GM12878 (cell line): ENCODE results near the gene GIT1.

Source experiments
- ATF3 ChIP-seq: IDR thresholded peaks from 2 replicates; pipeline ENCODE4 v1.6.1; 2011; ENCODE audit warnings: low read depth, mild to moderate bottlenecking, low read length, moderate library complexity, borderline replicate concordance; ENCODE audit errors: extremely low read depth
- BHLHE40 ChIP-seq, 2 experiments: fragments of 450-650 bp in 1 of 2; IDR thresholded peaks; 2 replicates each; pipeline ENCODE4 v1.6.1; 2011 to 2017; ENCODE audit warnings: low read depth in 2 of 2, borderline replicate concordance in 1 of 2, improper control_type of control experiment in 1 of 2, low read length in 1 of 2, mild to moderate bottlenecking in 1 of 2
- CTCF ChIP-seq, 3 experiments: IDR thresholded peaks in 2 of 3; conservative IDR thresholded peaks in 1 of 3; 2 replicates each; pipeline ENCODE4 v1.5.1; 2011; ENCODE audit warnings: low read depth in 3 of 3, low read length in 3 of 3, mild to moderate bottlenecking in 3 of 3, control low read depth in 2 of 3, moderate library complexity in 2 of 3, inconsistent platforms in 1 of 3, mixed read lengths in 1 of 3; ENCODE audit not compliant: control insufficient read depth in 2 of 3, insufficient read depth in 1 of 3; ENCODE audit errors: extremely low read depth in 1 of 3
- EZH2 ChIP-seq: IDR thresholded peaks from 2 replicates; pipeline ENCODE4 v1.6.1; 2012; ENCODE audit warnings: low read depth, mild to moderate bottlenecking, control low read depth, inconsistent platforms, low read length, borderline replicate concordance; ENCODE audit not compliant: control insufficient read depth
- FOXM1 ChIP-seq: IDR thresholded peaks from 2 replicates; pipeline ENCODE4 v1.6.1; 2012; ENCODE audit warnings: low read depth, mild to moderate bottlenecking, inconsistent platforms, low read length, moderate library complexity
- IRF5 ChIP-seq: fragments of 450-650 bp; IDR thresholded peaks from 2 replicates; pipeline ENCODE4 v1.6.1; 2017; ENCODE audit warnings: borderline replicate concordance
- MYC ChIP-seq: IDR thresholded peaks from 2 replicates; pipeline ENCODE4 v1.6.1; 2011; ENCODE audit warnings: mild to moderate bottlenecking, low read length, moderate library complexity, inconsistent platforms; ENCODE audit not compliant: insufficient read depth, insufficient replicate concordance, insufficient read length, severe bottlenecking
- NFXL1 ChIP-seq: fragments of 450-650 bp; IDR thresholded peaks from 2 replicates; pipeline ENCODE4 v1.6.1; 2017; ENCODE audit warnings: antibody characterized with exemption, mild to moderate bottlenecking, borderline replicate concordance
- NFYA ChIP-seq: IDR thresholded peaks from 2 replicates; pipeline ENCODE4 v1.6.1; 2011; ENCODE audit warnings: low read depth, mild to moderate bottlenecking, low read length, improper control_type of control experiment, borderline replicate concordance
- SMC3 ChIP-seq: IDR thresholded peaks from 2 replicates; pipeline ENCODE4 v1.6.1; 2011; ENCODE audit warnings: low read length, improper control_type of control experiment, borderline replicate concordance
- SP1 ChIP-seq: IDR thresholded peaks from one replicate; pipeline ENCODE4 v1.6.1; 2011; ENCODE audit warnings: low read depth, low read length
- ZNF274 ChIP-seq: IDR thresholded peaks from one replicate; pipeline ENCODE4 v1.8.0; 2011; ENCODE audit not compliant: insufficient read length, insufficient read depth
- TF ChIP-seq, protein P1 (sequence below): fragments of 450-650 bp; formaldehyde crosslinking; IDR thresholded peaks from 2 replicates; pipeline ENCODE4 v1.4.0; 2022; ENCODE audit warnings: mild to moderate bottlenecking, moderate library complexity

GRCh38 chr17:29555840-29556239, 33.6 kb downstream of the GIT1 start:
- no peak for TF ChIP-seq MYC
- no peak for TF ChIP-seq CTCF (IDR thresholded peaks at IDR 0.05 in 2 of 3, conservative IDR thresholded peaks at IDR 0.05 in 1 of 3; ENCODE audit: control insufficient read depth in 2 of 3, extremely low read depth in 1 of 3, insufficient read depth in 1 of 3, low read depth in 3 of 3, low read length in 3 of 3)
- no peak for TF ChIP-seq ATF3
- TF ChIP-seq, protein P1, sequence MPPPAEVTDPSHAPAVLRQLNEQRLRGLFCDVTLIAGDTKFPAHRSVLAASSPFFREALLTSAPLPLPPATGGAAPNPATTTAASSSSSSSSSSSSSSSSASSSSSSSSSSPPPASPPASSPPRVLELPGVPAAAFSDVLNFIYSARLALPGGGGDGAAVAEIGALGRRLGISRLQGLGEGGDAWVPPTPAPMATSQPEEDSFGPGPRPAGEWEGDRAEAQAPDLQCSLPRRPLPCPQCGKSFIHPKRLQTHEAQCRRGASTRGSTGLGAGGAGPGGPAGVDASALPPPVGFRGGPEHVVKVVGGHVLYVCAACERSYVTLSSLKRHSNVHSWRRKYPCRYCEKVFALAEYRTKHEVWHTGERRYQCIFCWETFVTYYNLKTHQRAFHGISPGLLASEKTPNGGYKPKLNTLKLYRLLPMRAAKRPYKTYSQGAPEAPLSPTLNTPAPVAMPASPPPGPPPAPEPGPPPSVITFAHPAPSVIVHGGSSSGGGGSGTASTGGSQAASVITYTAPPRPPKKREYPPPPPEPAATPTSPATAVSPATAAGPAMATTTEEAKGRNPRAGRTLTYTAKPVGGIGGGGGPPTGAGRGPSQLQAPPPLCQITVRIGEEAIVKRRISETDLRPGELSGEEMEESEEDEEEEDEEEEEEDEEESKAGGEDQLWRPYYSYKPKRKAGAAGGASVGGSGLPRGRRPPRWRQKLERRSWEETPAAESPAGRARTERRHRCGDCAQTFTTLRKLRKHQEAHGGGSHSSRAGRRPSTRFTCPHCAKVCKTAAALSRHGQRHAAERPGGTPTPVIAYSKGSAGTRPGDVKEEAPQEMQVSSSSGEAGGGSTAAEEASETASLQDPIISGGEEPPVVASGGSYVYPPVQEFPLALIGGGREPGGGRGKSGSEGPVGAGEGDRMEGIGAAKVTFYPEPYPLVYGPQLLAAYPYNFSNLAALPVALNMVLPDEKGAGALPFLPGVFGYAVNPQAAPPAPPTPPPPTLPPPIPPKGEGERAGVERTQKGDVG (CRISPR knock-in tag) = no peak
- no peak for TF ChIP-seq EZH2
- TF ChIP-seq BHLHE40 (IDR thresholded peaks at IDR 0.05; ENCODE audit: borderline replicate concordance in 1 of 2, low read depth in 2 of 2, low read length in 1 of 2) = no peak
- no peak for TF ChIP-seq SP1
- TF ChIP-seq FOXM1 = no peak
- no peak for TF ChIP-seq SMC3
- no peak for TF ChIP-seq ZNF274
- no peak for TF ChIP-seq NFXL1
- TF ChIP-seq NFYA = no peak
- TF ChIP-seq IRF5 = no peak
